Dermis blood vessel endothelial cell (primary cell): ENCODE data around the gene METRN. TPM values are rescaled to one million over a fixed set of nuclear protein-coding genes. Genes with fewer than 3 reads are reported as not detected.
A peak's percentile ranks its signal among the peaks of the same experiment; 100 is the strongest.

ENCODE experiments used
- DNase-seq: peaks from one replicate; pipeline ENCODE4 v3.0.0; 2010
- total RNA-seq: library from RNA; depleted of rRNA; stranded (reverse); fragments of >200 nt; gene quantifications from 2 replicates; pipeline ENCODE4 v1.2.3, GENCODE V29; 2014

The METRN gene
- total RNA-seq, 1 donor from 2014 or later, result 34.9 TPM

DNA sequence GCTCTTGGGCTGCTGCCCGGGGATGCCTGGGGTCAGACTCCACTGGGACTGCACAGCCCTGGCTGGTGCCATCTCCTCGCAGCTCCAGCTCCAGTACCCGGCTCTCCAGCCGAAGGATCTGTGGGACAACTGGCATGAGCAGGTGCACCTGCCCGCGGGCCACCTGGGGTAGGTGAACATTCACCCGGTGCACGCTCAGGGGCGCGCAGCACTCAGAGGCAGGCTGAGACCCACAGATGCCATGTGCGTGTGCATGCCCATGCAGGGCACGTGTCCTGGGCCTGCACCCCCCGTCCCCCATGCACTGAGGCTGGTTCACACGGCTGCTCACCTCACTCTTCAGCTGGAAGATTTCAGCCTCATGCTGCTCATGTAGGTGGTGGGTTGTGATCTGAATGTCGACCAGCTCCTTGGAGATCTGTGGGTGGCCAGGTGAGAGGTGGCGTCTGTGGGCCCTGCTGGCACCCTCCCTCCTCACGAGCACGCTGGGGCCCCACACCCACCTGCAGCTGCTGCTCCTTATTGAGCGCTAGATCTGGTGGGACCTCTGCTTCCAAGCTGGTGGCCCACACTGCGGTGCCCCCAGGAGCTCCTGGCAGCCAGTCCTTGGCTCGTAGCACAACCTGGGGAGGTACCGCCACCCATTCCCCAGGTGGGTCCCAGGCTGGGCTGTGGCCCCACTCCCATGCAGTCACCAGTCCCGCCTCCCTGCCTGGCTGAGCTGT is 10.7 kb downstream of the METRN start:
- DNase-seq, result no peak

DNA sequence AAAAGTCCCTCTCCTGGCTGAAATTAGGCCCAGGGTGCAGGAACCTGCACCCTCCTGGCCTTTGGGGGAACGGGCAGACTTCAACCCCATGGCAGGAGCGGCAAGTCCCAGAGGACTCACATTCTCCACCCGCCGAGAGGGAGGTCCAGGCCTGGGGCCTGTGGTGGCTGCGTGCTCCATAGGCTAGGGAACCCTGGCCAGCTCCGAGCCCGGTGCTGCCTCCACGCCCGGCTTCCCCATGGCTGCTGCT is 11.2 kb downstream of the METRN start:
- DNase-seq, result no peak

DNA sequence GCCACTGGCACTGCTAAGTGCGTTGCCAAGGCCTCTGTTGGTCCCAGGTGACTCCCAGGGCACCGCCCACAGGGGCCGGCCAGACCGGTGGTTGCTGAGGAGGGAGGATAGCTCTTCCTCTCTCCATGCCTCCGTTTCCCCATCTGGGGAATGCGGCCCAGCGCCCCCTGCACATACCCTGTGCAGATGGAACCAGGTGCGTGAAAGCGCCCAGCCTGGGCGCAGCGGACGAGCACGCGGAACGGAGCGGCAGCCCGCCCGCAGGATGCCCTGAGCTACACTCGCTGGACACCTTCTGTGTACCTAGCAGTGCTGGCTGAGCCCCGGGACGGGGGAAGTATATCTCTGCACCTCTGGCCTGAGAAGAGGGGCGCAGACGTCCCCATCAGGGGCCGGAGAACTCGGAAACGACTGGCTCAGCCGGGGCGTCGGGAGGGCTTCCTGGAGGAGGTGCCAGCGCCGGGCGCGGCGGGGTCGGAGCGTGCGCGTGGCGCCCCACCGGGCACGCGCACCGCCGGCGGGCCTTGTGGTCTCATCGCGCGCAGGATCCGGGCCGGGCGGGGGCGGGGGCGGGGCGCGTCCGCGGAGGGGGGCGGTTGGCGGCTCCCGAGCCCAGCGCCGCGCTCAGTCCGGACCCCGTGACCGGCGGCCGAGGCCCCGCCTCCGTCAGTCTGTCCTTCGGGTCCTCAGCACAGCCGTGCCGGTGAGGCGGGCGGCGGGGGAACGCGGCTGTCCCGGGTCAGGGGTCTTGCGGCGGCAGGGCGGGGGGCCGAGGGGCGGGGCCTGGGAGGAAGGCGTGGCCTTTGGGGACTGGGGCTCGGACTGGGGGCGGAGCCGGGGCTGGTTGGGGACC is 11.7 kb downstream of the METRN start, which contains the start of the genes CCDC78 and HAGHL:
CCDC78 (minus strand) TSS at position 6 of the 853 bp plus-strand sequence. CDS start 76 bp downstream, outside the sequence.
HAGHL (plus strand) TSS at position 669 of the 853 bp plus-strand sequence. CDS start 404 bp downstream, outside the sequence.
- DNase-seq, result no peak

DNA sequence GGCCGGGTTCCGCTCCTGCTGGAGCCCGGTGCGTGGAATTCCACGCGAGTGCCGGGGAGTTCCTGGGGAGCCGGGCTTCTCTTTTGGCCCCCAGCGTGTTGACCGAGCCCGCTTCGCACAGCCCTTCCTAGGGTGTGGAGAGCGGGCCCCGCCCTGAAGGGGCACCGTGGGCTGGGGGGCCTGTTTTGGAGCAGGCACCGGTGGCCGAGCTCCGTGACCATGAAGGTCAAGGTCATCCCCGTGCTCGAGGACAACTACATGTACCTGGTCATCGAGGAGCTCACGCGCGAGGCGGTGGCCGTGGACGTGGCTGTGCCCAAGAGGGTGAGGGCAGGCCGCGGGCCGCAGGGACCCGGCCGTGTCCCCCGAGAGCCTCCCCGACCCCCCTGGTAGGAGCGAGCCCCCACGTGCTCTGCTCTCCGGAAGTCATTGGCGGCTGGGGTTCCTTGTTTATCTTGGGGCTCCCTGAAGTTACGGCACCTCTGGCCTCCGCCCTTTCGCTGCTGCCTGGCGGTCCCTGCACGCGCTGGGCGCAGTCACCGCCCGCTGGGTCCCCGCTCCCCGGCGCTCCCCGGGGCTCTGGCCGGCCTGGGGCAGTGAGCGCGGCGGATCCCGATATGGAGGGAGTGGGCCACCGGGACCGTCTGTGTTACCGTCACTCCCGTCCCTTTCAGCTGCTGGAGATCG is 12.5 kb downstream of the METRN start:
- DNase-seq, result no peak

DNA sequence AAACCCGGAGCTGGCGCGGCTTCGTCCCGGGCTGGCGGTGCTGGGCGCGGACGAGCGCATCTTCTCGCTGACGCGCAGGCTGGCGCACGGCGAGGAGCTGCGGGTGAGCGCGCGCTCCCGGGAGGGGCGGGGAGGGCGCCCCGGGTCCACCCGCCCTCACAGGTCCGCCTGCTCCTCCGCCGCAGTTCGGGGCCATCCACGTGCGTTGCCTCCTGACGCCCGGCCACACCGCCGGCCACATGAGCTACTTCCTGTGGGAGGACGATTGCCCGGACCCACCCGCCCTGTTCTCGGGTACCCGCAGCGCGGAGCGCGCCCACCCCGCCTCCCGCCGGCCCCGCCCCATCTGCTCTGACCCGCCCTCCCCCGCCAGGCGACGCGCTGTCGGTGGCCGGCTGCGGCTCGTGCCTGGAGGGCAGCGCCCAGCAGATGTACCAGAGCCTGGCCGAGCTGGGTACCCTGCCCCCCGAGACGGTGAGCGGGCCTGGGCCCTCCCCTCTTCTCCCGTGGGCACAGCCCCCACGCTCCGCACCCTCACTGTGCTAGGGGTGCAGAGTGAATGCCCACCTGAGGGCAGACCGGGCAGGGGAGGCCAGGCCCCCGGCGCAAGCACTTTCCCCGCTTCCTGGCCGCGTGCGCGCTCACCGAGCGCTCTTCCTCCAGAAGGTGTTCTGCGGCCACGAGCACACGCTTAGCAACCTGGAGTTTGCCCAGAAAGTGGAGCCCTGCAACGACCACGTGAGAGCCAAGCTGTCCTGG is 13.4 kb downstream of the METRN start:
- peak; percentile 49 for DNase-seq

DNA sequence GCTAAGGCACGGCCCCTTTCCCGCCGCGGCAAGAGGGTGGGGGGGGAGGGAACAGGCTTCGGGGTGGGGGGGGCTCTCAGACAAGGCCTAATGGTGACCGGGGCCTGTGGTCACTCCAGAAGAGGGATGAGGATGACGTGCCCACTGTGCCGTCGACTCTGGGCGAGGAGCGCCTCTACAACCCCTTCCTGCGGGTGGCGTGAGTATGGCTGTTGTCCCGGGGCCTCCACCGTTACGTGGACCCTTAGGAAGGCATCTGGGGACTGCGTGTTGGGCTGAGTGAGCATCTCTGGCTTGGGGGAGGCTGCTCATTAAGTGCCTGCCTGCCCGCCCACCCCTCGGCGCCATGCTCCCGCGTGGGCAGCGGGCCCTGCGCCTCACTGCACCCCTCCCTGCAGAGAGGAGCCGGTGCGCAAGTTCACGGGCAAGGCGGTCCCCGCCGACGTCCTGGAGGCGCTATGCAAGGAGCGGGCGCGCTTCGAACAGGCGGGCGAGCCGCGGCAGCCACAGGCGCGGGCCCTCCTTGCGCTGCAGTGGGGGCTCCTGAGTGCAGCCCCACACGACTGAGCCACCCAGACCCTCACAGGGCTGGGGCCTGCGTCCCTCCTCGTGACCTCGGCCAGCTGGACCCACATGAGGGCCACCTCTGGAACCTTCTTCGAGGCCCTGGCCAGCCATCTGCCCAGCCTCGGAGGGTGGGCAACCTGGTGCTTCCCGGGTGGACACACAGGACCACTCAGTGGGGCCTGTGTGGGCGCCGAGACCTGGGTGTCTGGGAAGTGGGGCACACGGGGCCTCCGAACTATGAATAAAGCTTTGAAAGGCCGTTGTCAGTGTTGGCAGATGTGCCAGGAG is 14.2 kb downstream of the METRN start:
- no peak for DNase-seq

DNA sequence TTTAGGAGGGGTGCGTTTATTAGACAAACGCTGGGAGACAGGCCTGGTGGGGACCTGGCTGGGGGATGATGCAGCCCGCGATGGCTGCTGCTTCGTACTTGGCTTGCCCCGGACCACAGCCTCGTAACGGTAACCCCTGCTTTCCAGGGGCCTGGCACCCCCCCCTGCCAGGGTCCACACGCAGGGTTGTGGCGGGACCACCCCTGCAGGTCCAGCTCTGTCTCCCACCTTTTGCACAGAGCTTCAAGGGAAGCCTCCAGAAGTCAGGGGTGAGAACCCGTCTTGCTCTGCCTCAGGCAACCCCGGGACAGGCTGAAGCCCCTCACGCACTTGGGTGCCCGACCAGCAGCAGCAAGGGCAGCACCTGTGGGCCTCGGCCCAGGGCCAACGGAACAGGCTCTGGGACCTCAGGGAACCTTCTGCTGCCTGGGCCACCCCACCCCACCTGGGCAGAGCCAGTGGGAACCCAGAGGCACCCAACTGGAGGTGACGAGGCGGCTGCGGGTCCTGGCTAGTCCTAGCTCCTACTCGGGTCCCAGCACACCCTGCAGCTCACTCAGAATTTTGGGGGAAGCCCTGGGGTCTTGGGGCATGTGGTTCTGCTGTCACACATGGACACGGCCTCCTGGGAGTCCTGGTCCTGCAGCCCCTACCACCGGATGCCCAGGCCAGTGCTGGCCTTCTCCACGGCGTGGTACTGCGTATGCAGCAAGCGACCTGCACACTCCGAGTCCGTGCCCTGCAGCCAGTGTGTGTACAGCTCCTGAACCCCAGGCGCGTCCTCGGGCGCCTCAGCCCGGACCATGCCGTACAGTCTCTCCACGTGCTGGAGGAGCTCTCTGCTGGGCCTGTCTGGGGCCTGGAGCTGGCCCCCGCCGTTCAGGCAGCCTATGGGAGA is 15.1 kb downstream of the METRN start:
- no peak for DNase-seq

DNA sequence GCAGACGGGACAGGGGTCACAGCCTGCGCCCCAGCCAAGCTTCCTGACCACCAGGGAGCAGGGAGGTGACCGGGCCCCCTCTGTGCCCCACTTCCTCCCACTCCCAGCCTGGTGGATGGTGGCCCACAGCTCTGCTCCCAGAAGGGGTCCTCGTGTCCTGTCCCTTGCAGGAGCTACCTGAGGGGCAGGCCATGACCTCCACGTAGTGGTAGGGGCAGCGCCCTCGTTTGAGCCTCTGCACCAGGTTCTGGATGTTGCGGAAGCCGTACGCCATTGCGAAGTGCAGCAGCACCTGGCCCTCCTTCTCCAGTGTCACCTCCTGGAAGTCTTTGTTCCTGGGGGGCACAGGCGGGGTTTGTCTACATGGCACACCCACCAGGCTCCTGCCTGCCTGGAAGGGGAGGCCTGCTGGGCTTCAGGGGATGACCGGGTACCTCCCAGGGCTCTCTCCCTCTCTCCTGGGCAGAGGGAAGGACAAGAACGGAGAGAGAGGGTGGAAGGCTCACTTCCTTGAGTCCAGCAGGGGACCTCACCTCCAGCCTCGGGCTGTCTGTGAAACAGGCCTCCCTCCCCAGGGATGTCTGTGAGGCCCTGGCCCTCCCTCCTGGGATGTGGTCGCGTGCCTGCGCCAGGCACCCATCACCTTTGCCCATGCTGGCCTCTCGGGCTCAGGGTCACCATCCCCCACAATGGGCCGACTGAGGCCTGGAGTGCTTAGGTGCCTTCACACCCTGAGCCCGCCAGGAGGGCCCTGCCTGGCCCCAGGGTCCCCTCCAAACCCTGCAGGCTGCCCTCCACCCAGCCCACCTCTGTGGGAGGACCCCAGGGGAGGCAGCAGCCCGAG is 16.0 kb downstream of the METRN start:
- DNase-seq, result no peak

DNA sequence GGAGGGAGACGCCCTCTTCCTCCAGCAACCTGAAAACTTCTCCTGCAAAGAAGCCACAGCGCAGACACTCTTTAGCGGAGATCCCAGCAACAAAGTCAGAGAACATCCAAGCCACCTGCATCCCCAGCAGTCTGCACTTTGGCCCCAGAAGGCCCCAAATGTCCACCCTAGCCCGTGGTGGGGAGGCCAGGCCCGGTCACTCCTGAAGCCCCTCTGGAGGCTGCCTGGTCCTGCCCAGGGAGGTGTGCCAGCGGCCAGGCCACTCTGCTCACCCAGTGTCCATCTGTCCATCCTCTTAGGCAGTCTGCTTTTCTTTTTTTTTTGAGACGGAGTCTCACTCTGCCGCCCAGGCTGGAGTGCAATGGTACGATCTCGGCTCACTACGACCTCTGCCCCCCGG is 17.4 kb downstream of the METRN start:
- no peak for DNase-seq

DNA sequence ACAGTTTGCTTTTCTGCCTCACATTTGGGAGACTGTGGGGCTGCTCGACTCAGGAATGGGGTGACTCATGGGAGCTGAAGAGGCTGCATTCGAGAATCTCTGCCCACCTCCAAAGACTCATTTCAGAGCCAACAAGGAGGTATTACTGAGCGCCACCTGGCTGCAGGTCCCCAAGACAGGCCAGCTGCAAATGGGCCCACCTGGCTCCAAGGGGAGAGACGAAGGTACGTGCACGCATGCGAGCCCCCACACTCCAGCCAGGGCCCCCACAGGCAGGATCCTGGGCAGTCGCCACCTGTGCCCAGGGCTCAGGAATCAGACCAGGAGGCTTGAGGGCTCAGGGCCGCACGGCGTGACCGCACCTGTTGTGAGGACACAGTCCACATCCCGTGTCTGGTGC is 18.0 kb downstream of the METRN start:
- no peak for DNase-seq

DNA sequence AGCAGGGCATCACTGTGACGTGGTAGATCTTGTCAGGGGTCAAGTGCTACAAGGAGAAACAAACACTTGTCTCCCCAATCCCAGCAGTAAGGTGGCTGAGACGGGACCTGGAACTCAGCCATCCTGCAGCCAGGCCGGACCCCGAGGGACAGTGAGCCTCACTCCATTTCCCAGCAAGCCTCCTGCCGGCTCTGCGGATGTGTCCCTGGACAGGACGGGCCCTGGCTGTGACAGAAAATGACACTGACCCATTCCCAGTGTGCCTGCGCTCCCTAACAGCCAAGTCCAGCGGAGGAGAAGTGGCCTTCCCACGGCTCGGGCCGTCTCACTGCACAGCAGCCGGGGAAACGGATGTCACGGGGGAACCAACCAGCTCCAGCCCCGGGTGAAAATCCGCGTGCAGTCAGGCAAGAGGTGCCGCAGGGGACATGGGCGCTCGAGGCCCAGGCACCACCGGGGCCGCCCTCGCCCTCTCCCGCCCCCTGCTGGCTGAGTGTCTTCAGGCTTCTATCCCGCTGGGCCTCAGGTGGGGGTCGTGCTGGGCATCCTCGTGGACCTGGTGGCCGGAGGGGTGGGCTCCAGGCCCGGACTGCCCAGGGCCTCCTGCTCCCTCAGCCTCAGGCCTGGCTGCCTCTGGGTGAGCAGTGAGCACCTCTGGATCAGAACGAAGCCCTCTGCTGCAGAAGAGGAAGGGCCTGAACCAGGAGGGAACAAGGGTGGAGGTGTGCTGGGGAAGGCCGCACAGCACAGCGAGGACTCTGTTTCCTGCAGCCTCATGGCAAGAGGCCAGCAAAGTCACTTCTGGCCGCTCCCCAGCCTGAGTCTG is 18.7 kb downstream of the METRN start:
- no peak for DNase-seq

DNA sequence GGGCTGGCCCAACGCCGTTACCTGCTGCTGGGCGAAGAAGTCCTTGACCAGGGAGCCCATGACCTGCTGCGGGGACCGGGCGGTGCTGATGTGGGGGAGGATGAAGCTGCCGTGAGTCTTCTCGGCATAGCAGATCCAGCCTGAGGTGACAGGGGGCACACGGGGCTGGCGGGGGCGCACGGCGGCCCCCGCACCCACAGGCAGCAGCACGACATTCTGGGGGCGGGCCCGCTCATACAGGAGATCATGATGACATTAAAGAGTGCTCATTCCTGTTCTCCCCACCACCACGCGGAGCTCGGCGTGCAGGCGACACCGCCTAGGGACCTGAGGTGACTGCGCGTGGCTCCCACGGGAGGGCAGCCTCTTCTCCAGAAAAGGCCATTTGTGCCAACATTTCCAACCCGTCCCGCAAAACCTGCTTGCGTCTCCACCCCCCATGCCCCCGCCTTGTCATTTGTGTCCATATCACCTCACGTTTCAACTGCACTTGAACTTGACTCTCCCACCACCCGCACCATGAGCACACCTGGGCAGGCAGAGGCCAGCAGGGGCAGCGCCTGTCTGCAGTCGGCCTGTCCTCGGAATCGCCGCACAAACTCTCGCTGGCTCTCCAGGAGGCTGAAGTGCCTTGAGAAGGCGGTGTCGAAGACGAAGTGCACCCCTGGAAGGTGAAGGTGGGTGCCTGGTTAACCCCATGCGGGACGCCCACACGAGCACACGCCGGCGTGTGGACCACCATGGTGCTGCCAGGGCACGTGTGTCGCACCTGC is 19.5 kb downstream of the METRN start:
- DNase-seq, result no peak

DNA sequence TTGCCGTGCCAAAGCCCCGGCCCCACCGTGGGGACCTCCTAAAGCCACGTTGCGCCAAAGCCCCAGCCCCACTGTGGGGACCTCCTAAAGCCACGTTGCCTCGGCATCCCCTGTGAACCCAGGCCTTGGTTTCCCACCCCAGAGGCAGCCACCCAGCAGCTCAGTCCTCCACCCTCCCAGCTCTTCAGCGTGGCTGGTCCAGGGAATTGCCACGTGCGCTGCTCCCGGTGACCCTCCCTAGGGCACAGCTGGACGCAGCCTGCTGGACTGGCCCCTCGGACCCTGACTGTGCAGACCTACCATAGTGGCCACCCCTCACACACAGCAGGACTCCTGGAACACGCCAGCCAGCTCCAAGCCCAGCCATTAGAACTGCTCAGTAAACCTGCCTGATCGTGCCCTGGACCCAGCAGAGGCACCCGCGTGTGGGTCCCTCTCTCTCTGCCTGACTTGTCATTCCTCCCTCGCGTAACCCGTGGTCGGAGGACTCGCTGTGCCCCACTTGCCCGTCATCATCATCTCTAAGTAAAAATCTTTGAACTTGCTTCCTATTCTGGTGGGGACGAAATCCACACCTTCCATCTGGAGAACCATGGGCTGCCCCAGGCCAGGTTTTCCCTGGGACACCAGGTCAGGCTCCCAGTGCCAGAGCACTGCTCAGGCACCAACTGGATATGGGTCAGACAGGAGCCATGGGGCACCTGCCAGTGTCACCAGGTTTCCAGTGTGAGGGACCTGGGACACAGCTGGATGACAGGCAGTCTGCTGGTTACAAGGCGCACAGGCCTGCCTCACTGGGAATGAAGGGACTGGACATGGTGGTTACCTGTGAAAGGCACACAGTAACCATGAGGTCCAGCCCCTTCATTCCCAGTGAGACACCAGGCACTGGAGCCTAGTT is 20.3 kb downstream of the METRN start:
- DNase-seq, result no peak

DNA sequence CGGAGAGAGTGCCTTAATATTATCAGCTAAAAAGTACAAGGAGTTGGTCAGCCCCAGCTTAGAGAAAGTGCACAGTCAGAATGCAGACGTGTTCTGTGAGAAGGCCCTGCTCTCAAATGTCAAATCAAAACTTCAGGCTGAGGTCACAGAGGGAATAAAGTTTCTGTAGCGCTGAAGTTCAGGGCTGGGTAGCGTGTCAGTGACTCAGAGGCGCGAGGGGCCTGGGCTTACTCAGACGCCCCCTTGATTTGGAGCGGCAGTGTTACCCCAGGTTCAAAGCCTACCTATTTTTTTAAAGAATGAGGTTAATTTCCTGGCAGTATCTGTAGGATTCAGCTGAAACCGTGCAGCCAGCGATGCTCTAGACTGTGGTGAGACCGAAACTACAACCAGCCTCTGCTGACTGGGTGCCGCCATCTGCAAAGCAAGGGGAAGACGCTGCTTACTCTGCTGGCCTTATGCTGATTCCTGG is 21.1 kb downstream of the METRN start:
- DNase-seq, result no peak

DNA sequence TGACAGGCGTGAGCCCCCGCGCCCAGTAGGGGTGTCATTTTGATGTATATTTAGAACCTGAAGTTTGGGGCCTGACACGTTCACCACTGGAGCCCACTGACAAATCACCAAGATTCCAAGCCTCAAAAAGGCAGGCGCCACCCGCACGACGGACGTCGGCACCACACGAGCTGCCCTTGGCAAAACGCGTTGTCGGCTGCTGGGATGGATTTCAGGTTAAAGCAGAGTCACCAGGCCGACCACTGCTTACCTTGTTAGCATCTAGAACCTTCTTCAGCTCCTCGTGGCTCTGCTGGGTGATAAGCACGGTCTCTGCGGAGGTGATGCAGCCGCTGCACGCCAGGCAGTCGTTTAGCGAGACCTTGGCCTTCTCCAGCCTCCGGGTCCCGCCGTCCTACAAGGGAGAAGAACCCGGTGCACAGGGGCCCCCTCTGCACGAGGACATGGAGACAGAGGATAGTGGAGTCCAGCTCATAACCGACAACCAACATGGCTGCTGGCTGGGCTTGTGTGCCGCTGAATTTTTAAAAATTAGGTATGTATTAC is 22.1 kb downstream of the METRN start:
- DNase-seq, result no peak
